ENCODE results near the gene ATP5F1E.

The ATP5F1E gene

DNA sequence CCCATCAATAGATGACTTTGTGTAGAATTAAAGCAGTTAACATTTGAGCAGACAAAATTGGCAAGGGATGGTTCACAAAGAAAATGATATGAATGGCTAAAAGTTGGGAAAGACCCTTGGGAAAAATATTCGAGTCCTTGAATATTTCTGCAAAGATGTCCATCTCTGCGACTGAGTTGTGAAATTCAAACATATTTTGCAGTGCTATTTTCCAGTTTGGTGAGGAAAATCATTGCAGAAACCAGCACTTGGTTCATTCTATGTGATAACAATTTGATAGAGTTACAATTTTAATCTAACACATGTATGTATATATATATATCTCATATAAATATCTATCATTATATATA is 16.5 kb upstream of the ATP5F1E start:
- Histone ChIP-seq H3K27me3 (ENCODE audit: insufficient read depth, low read length) (no peaks in the 10 kb centered on the region), H3F3A (ENCODE audit: insufficient read depth, low read length) (no peaks in the 10 kb centered on the region), H3K9ac (ENCODE audit: low read length) (no peak overlapping the region), H3K27ac (ENCODE audit: low read depth, low read length, poor library complexity, severe bottlenecking) (no peak overlapping the region), H3K4me1 (ENCODE audit: insufficient read depth, low read length, severe bottlenecking) (peaks cover 7% of the 10 kb centered on the region), H3K4me3 (ENCODE audit: low read depth, low read length, poor library complexity, severe bottlenecking) (no peak overlapping the region), H3K36me3 (ENCODE audit: insufficient read depth, low read length) (no peaks in the 10 kb centered on the region), H3K9me3 (ENCODE audit: low read length) (no peaks in the 10 kb centered on the region), H3K4me2 (ENCODE audit: low read length) (no peak overlapping the region), H3K79me2 (ENCODE audit: insufficient read depth, low read length) (no peaks in the 10 kb centered on the region), H3K9me2 (ENCODE audit: low read depth, low read length) (no peaks in the 10 kb centered on the region), H2AFZ (ENCODE audit: low read length) (no peak overlapping the region), H4K20me1 (ENCODE audit: insufficient read depth, low read length) (no peaks in the 10 kb centered on the region)
- TF ChIP-seq EZH2 (IDR thresholded peaks at IDR 0.05; ENCODE audit: borderline replicate concordance, low read length), result no peak
- TF ChIP-seq, protein P1, sequence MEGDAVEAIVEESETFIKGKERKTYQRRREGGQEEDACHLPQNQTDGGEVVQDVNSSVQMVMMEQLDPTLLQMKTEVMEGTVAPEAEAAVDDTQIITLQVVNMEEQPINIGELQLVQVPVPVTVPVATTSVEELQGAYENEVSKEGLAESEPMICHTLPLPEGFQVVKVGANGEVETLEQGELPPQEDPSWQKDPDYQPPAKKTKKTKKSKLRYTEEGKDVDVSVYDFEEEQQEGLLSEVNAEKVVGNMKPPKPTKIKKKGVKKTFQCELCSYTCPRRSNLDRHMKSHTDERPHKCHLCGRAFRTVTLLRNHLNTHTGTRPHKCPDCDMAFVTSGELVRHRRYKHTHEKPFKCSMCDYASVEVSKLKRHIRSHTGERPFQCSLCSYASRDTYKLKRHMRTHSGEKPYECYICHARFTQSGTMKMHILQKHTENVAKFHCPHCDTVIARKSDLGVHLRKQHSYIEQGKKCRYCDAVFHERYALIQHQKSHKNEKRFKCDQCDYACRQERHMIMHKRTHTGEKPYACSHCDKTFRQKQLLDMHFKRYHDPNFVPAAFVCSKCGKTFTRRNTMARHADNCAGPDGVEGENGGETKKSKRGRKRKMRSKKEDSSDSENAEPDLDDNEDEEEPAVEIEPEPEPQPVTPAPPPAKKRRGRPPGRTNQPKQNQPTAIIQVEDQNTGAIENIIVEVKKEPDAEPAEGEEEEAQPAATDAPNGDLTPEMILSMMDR (IDR thresholded peaks at IDR 0.05; ENCODE audit: low read length), result no peak

DNA sequence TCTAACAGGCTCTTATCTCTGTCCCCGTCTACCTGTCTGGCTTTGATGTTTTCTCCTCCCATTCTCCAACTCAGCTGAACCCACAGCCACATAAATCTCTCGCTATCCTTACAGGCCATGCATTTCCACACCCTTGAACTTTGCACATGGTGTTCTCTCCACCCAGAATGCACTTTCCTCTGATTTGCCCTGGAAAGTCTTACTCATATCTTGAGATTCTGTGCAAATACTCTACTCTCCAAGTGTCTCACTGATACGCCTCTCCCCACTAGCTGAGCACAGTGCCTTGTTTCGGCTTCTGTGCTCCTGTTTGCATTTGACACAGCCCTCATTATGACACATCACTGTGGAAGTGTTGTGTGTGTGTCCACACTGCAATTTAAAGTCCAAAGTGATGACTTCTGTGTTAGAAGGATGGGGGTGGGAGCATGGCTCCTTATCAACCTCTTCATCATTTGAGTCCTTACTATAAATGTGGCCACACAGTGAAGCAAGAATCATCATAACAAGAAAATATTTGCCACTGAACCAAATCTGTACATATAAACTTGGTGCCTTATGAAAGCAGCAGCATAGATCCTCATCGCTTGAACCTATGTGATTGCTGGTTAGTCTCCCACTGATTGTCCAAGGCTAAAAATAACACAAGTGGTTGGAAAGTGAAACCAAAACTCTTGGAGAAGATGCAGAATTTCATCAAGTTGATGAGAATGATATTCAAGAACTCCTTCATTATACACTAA is 16.0 kb upstream of the ATP5F1E start:
- H3K9me3 ChIP-seq (ENCODE audit: low read length), result no peaks in the 10 kb centered on the region
- H2AFZ ChIP-seq (ENCODE audit: low read length), result no peak overlapping the region
- no peaks in the 10 kb centered on the region for H3F3A ChIP-seq (ENCODE audit: insufficient read depth, low read length)
- H3K27me3 ChIP-seq (ENCODE audit: insufficient read depth, low read length), result no peaks in the 10 kb centered on the region
- no peaks in the 10 kb centered on the region for H4K20me1 ChIP-seq (ENCODE audit: insufficient read depth, low read length)
- peaks cover 13% of the 10 kb centered on the region for H3K4me1 ChIP-seq (ENCODE audit: insufficient read depth, low read length, severe bottlenecking)
- no peak overlapping the region for H3K4me3 ChIP-seq (ENCODE audit: low read depth, low read length, poor library complexity, severe bottlenecking)
- no peak overlapping the region for H3K27ac ChIP-seq (ENCODE audit: low read depth, low read length, poor library complexity, severe bottlenecking)
- no peaks in the 10 kb centered on the region for H3K9me2 ChIP-seq (ENCODE audit: low read depth, low read length)
- H3K79me2 ChIP-seq (ENCODE audit: insufficient read depth, low read length), result no peaks in the 10 kb centered on the region
- H3K4me2 ChIP-seq (ENCODE audit: low read length), result no peak overlapping the region
- no peak overlapping the region for H3K9ac ChIP-seq (ENCODE audit: low read length)
- H3K36me3 ChIP-seq (ENCODE audit: insufficient read depth, low read length), result no peaks in the 10 kb centered on the region
- no peak for TF ChIP-seq EZH2 (IDR thresholded peaks at IDR 0.05; ENCODE audit: borderline replicate concordance, low read length)
- TF ChIP-seq, protein P1 (IDR thresholded peaks at IDR 0.05; ENCODE audit: low read length), result no peak

DNA sequence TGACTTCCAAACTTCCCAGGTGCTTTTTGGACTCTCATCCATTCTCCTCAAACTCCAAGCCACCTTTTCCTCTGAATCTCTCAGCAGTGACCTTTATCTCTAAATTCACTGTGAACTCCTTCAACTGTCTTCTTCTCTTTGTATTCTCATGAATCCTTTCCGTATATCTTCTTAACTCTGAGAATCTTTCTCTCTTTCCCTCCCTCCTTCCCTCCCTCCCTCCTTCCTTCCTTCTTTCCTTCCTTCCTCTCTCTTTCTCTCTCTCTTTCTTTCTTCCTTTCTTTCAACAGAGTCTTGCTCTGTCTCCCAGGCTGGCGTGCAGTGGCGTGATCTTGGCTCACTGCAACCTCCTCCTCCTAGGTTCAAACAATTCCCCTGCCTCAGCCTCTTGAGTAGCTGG is 14.7 kb upstream of the ATP5F1E start:
- Histone ChIP-seq H3K9me3 (ENCODE audit: low read length) (no peaks in the 10 kb centered on the region), H2AFZ (ENCODE audit: low read length) (no peak overlapping the region), H3K4me2 (ENCODE audit: low read length) (no peak overlapping the region), H3F3A (ENCODE audit: insufficient read depth, low read length) (no peaks in the 10 kb centered on the region), H3K4me1 (ENCODE audit: insufficient read depth, low read length, severe bottlenecking) (peaks cover 15% of the 10 kb centered on the region), H3K4me3 (ENCODE audit: low read depth, low read length, poor library complexity, severe bottlenecking) (no peak overlapping the region), H3K36me3 (ENCODE audit: insufficient read depth, low read length) (no peaks in the 10 kb centered on the region), H3K79me2 (ENCODE audit: insufficient read depth, low read length) (peaks cover 6% of the 10 kb centered on the region), H3K9me2 (ENCODE audit: low read depth, low read length) (no peaks in the 10 kb centered on the region), H3K27ac (ENCODE audit: low read depth, low read length, poor library complexity, severe bottlenecking) (no peak overlapping the region), H3K27me3 (ENCODE audit: insufficient read depth, low read length) (no peaks in the 10 kb centered on the region), H3K9ac (ENCODE audit: low read length) (no peak overlapping the region), H4K20me1 (ENCODE audit: insufficient read depth, low read length) (no peaks in the 10 kb centered on the region)
- TF ChIP-seq, protein P1 (IDR thresholded peaks at IDR 0.05; ENCODE audit: low read length), result no peak
- no peak for TF ChIP-seq EZH2 (IDR thresholded peaks at IDR 0.05; ENCODE audit: borderline replicate concordance, low read length)
